ENCODE data around the gene TRIM41. TPM values are rescaled to one million over a fixed set of nuclear protein-coding genes. Genes with fewer than 3 reads are reported as not detected.

Gene TRIM41
- total RNA-seq, 2 donors from 2014 or later: 27.1 to 30.8 TPM

DNA sequence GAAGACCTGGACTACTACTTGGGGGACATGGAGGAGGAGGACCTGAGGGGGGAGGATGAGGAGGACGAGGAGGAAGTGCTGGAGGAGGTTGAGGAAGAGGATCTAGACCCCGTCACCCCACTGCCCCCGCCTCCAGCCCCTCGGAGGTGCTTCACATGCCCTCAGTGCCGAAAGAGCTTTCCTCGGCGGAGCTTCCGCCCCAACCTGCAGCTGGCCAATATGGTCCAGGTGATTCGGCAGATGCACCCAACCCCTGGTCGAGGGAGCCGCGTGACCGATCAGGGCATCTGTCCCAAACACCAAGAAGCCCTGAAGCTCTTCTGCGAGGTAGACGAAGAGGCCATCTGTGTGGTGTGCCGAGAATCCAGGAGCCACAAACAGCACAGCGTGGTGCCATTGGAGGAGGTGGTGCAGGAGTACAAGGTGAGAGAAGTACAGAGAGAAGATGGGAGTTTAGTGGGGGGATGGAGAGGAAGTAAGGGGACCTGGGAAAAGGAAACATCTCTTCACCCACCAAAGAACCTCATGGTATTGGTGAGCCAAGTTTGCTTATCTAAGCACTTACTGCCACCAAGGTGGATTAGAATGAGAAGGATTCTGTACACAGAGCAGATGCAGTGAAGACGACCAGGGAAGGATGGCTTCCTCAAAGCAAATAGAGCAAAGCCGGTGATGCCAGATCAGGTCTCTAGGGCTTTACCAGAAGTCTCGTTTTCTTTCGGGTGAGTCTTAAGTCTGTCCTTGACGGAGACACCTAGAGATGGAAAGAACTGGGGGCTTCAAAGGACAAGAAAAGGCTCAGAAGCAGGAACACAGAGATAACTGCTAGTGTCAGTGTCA lies 1.5 kb downstream of the TRIM41 start:
- Mint-ChIP-seq H3K9me3 (no peaks in the 10 kb centered on the region), H3K36me3 (ENCODE audit: low read depth) (peaks cover 56% of the 10 kb centered on the region), H3K27me3 (no peaks in the 10 kb centered on the region), H3K4me1 (peaks cover 41% of the 10 kb centered on the region), H3K27ac (peak overlapping the region; percentile 100), H3K4me3 (peak overlapping the region; percentile 87)
- no peak for ATAC-seq (replicated peaks)

- no peaks in the 10 kb centered on the region for H3K27me3 Mint-ChIP-seq
- no peak overlapping the region for H3K4me3 Mint-ChIP-seq
- peaks cover 16% of the 10 kb centered on the region for H3K4me1 Mint-ChIP-seq
- no peaks in the 10 kb centered on the region for H3K9me3 Mint-ChIP-seq
- ATAC-seq (replicated peaks): no peak
- H3K27ac Mint-ChIP-seq: peak overlapping the region; percentile 53
- peaks cover 65% of the 10 kb centered on the region for H3K36me3 Mint-ChIP-seq (ENCODE audit: low read depth)
Observed at GRCh38 chr5:181229996-181230395, 6.9 kb downstream of the TRIM41 start.

- Mint-ChIP-seq H3K4me3 (no peak overlapping the region), H3K27ac (no peak overlapping the region), H3K36me3 (ENCODE audit: low read depth) (peaks cover 71% of the 10 kb centered on the region), H3K4me1 (peaks cover 14% of the 10 kb centered on the region), H3K27me3 (no peaks in the 10 kb centered on the region), H3K9me3 (no peaks in the 10 kb centered on the region)
- no peak for ATAC-seq (replicated peaks)
Observed at GRCh38 chr5:181230551-181230950, 7.5 kb downstream of the TRIM41 start.

DNA sequence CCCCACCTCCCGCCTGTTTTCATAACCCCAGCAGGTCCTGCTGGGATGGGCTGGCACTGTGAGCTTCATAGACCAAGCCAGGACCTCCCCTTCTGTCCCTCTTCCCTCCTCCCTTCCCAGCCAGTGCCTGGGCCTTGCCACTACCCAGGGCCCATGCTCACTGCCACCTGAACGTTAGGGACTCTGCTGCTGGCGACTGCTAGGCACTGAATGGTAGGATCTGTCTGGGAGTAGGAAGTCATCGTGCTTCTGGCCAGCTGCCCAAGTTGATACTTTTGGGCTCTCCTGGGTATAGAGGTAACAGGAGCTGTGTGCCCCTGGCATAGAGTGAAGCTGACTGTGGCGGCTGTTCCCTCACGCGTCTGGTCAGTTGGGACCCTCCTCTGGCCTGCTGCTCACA lies 8.4 kb downstream of the TRIM41 start:
- no peak overlapping the region for H3K4me3 Mint-ChIP-seq
- no peaks in the 10 kb centered on the region for H3K27me3 Mint-ChIP-seq
- H3K27ac Mint-ChIP-seq: peak overlapping the region; percentile 3
- ATAC-seq (replicated peaks): no peak
- peaks cover 11% of the 10 kb centered on the region for H3K4me1 Mint-ChIP-seq
- H3K36me3 Mint-ChIP-seq (ENCODE audit: low read depth): peaks cover 80% of the 10 kb centered on the region
- H3K9me3 Mint-ChIP-seq: no peaks in the 10 kb centered on the region

DNA sequence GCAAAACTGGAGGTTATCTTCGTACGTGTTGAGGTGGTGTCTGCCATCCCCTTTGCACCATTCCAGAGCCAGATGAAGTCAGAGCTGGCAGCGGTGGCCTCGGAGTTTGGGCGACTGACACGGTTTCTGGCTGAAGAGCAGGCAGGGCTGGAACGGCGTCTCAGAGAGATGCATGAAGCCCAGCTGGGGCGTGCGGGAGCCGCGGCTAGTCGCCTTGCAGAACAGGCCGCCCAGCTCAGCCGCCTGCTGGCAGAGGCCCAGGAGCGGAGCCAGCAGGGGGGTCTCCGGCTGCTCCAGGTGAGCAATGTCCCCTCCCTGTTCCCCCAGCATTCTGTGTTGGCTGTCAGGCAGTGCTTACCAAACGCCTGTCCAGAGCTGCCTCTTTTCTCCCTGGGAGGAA lies 9.5 kb downstream of the TRIM41 start:
- Mint-ChIP-seq H3K27me3 (no peaks in the 10 kb centered on the region), H3K27ac (peak overlapping the region; percentile 28)
- ATAC-seq (replicated peaks): no peak

DNA sequence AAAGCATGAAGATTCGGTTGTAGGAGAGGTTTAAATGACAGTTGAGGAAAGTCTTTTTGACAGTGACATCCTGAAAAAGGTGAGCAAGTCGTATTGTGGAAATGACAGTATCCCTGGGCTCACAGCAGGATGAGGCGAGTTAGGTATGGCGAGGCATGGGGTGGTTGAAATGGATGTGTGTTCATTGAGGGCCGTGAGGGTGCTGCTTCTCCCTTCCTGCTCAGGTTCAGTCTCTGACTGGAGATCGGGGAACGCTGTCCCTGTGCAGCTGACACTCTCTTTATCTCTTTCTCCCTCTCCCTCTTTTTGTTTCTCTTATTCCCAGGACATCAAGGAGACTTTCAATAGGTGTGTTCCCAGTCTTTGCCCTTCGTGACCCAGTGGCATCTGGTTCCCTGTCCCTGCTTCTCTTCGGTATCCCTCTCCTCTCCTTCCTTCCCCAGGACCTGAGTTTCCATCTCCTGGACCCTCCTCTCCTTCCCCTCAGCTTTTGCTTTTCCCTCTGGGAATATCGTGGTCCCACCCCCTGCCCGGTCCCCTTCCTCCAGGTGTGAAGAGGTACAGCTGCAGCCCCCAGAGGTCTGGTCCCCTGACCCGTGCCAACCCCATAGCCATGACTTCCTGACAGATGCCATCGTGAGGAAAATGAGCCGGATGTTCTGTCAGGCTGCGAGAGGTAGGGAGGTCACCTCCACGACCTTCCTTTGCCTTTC lies 10.2 kb downstream of the TRIM41 start:
- H3K27ac Mint-ChIP-seq: peak overlapping the region; percentile 28
- H3K4me1 Mint-ChIP-seq: peaks cover 15% of the 10 kb centered on the region
- H3K9me3 Mint-ChIP-seq: no peaks in the 10 kb centered on the region
- no peak for ATAC-seq (replicated peaks)
- no peak overlapping the region for H3K4me3 Mint-ChIP-seq
- H3K27me3 Mint-ChIP-seq: no peaks in the 10 kb centered on the region
- peaks cover 88% of the 10 kb centered on the region for H3K36me3 Mint-ChIP-seq (ENCODE audit: low read depth)

More for the DNA sequence above, 9.5 kb downstream of the TRIM41 start:
- Mint-ChIP-seq H3K4me1 (peaks cover 11% of the 10 kb centered on the region), H3K36me3 (ENCODE audit: low read depth) (peaks cover 82% of the 10 kb centered on the region), H3K4me3 (no peak overlapping the region), H3K9me3 (no peaks in the 10 kb centered on the region)

- H3K9me3 Mint-ChIP-seq: no peaks in the 10 kb centered on the region
- no peak for ATAC-seq (replicated peaks)
- no peak overlapping the region for H3K4me3 Mint-ChIP-seq
- peaks cover 95% of the 10 kb centered on the region for H3K36me3 Mint-ChIP-seq (ENCODE audit: low read depth)
- H3K4me1 Mint-ChIP-seq: peaks cover 19% of the 10 kb centered on the region
- no peaks in the 10 kb centered on the region for H3K27me3 Mint-ChIP-seq
- peak overlapping the region; percentile 28 for H3K27ac Mint-ChIP-seq
Observed at GRCh38 chr5:181233801-181234454, 10.8 kb downstream of the TRIM41 start.

GRCh38 chr5:181234455-181235306 lies 11.6 kb downstream of the TRIM41 start:
- Mint-ChIP-seq H3K4me1 (peaks cover 17% of the 10 kb centered on the region), H3K4me3 (no peak overlapping the region), H3K27me3 (no peaks in the 10 kb centered on the region), H3K9me3 (no peaks in the 10 kb centered on the region), H3K27ac (peak overlapping the region; percentile 63), H3K36me3 (ENCODE audit: low read depth) (peaks cover 95% of the 10 kb centered on the region)
- no peak for ATAC-seq (replicated peaks)

DNA sequence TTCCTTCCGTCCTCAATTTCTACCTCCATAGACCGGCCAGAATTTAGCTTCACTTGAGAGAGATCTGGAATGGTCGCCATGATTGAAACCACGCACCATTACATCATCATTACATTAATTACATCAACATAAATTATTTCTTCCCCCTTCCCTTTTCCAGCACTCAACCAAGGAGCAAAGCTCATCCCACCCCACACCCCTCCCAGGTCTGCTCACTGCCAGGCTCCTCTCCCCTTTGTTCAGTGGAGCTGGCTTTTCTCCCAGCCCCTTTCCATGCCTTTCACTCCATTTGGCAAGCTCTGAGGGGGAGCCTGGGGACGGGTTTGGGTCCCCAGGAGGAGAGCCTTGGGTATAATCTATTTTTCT lies 12.2 kb downstream of the TRIM41 start:
- no peak overlapping the region for H3K4me3 Mint-ChIP-seq
- H3K9me3 Mint-ChIP-seq: no peaks in the 10 kb centered on the region
- H3K27me3 Mint-ChIP-seq: no peaks in the 10 kb centered on the region
- ATAC-seq (replicated peaks): no peak
- peaks cover 14% of the 10 kb centered on the region for H3K4me1 Mint-ChIP-seq
- peaks cover 95% of the 10 kb centered on the region for H3K36me3 Mint-ChIP-seq (ENCODE audit: low read depth)
- peak overlapping the region; percentile 63 for H3K27ac Mint-ChIP-seq

- Mint-ChIP-seq H3K36me3 (ENCODE audit: low read depth) (peaks cover 95% of the 10 kb centered on the region), H3K4me3 (no peak overlapping the region), H3K27me3 (no peaks in the 10 kb centered on the region), H3K27ac (peak overlapping the region; percentile 20), H3K9me3 (no peaks in the 10 kb centered on the region), H3K4me1 (peaks cover 14% of the 10 kb centered on the region)
- no peak for ATAC-seq (replicated peaks)
Observed at GRCh38 chr5:181235689-181236366, 12.7 kb downstream of the TRIM41 start.

- Mint-ChIP-seq H3K36me3 (ENCODE audit: low read depth) (peaks cover 95% of the 10 kb centered on the region), H3K4me3 (no peak overlapping the region), H3K27me3 (no peaks in the 10 kb centered on the region), H3K4me1 (peaks cover 16% of the 10 kb centered on the region), H3K27ac (no peak overlapping the region), H3K9me3 (no peaks in the 10 kb centered on the region)
- no peak for ATAC-seq (replicated peaks)
Observed at GRCh38 chr5:181236471-181236870, 13.4 kb downstream of the TRIM41 start.

- Mint-ChIP-seq H3K36me3 (ENCODE audit: low read depth) (peaks cover 95% of the 10 kb centered on the region), H3K4me3 (no peak overlapping the region), H3K27me3 (no peaks in the 10 kb centered on the region), H3K9me3 (no peaks in the 10 kb centered on the region), H3K4me1 (peaks cover 22% of the 10 kb centered on the region), H3K27ac (no peak overlapping the region)
- no peak for ATAC-seq (replicated peaks)
Observed at GRCh38 chr5:181236954-181237641, 14.0 kb downstream of the TRIM41 start.

DNA sequence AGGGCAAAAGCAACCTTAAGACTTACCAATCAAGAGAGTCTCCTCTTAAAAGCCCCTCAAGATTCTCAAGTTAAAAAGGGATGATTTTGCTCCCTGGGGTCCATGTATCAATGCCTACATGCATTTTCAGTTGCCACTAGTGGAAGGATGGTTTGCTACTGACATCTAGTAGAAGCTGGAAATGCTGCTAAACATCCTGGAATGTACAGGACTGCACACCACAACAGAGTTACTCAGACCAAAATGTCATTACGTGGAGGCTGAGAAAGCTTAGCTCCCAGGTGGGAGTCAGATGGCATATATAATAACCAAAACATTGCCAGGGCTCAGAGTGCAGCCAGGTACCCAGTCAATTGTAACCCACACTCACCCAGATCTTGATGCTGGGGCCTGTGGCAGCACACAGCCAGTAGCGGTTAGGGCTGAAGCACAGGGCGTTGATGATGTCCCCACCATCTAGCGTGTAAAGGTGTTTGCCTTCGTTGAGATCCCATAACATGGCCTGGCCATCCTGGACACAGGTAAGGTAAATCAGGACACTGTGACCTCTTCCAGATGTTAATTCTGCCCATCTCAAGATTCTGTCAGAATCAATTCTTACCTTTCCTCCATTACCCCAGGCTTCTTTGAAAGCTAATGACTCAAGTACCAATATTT lies 14.8 kb downstream of the TRIM41 start:
- H3K4me1 Mint-ChIP-seq: peaks cover 24% of the 10 kb centered on the region
- no peaks in the 10 kb centered on the region for H3K9me3 Mint-ChIP-seq
- no peaks in the 10 kb centered on the region for H3K27me3 Mint-ChIP-seq
- no peak for ATAC-seq (replicated peaks)
- peak overlapping the region; percentile 85 for H3K4me3 Mint-ChIP-seq
- peaks cover 95% of the 10 kb centered on the region for H3K36me3 Mint-ChIP-seq (ENCODE audit: low read depth)
- H3K27ac Mint-ChIP-seq: peak overlapping the region; percentile 80

All from activated T-helper 17 cell treated with anti-CD3 and anti-CD28 coated beads, Interleukin-2, amount 50 U/mL, for 72 hours (primary cell).